AG20443 (cell line): Measurements from ENCODE around the gene CCNB2.
A peak's percentile ranks its signal among the peaks of the same experiment; 100 is the strongest.
"Not testable (repeated sequence)": the region's sequence is repeated elsewhere in the genome, so short reads cannot be mapped to it uniquely, and the experiment has no call there.

ENCODE experiments used
- DNase-seq: peaks from one replicate; pipeline ENCODE4 v3.0.0; 2012; ENCODE audit warnings: low spot score, mixed read lengths

Gene CCNB2

GRCh38 chr15:59104912-59105732, at the start of gene CCNB2:
TSS of gene CCNB2 (plus strand) at chr15:59105146. CDS start at chr15:59105269, 123 bp downstream.
- peak; percentile 98 for DNase-seq

- no peak for DNase-seq
Observed at GRCh38 chr15:59059076-59059597, 45.8 kb upstream of the CCNB2 start.

GRCh38 chr15:59060348-59060747, 44.6 kb upstream of the CCNB2 start:
- no peak for DNase-seq

- DNase-seq, result no peak
Observed at GRCh38 chr15:59063042-59063441, 41.9 kb upstream of the CCNB2 start.

GRCh38 chr15:59069430-59069829, 35.5 kb upstream of the CCNB2 start:
- no peak for DNase-seq

- no peak for DNase-seq
Observed at GRCh38 chr15:59074607-59075006, 30.3 kb upstream of the CCNB2 start.

- no peak for DNase-seq
Observed at GRCh38 chr15:59087731-59088130, 17.2 kb upstream of the CCNB2 start.

GRCh38 chr15:59094077-59094476, 10.9 kb upstream of the CCNB2 start:
- DNase-seq, result no peak

- DNase-seq, result no peak
Observed at GRCh38 chr15:59096429-59096828, 8.5 kb upstream of the CCNB2 start.

GRCh38 chr15:59099162-59099685, 5.7 kb upstream of the CCNB2 start:
- DNase-seq, result no peak

- DNase-seq, result no peak
Observed at GRCh38 chr15:59104602-59104911, 389 bp upstream of the CCNB2 start.

- DNase-seq, result no peak
Observed at GRCh38 chr15:59105854-59106253, 908 bp downstream of the CCNB2 start.

GRCh38 chr15:59111251-59111650, 6.3 kb downstream of the CCNB2 start:
- no peak for DNase-seq

- DNase-seq, result no peak
Observed at GRCh38 chr15:59115047-59115446, 10.1 kb downstream of the CCNB2 start.

GRCh38 chr15:59116141-59116540, 11.2 kb downstream of the CCNB2 start:
- DNase-seq, result peak; percentile 69

GRCh38 chr15:59116771-59117170, 11.8 kb downstream of the CCNB2 start:
- DNase-seq, result no peak

- DNase-seq, result no peak
Observed at GRCh38 chr15:59119625-59120024, 14.7 kb downstream of the CCNB2 start.

GRCh38 chr15:59120937-59121336, 16.0 kb downstream of the CCNB2 start:
- DNase-seq, result no peak

- DNase-seq, result no peak
Observed at GRCh38 chr15:59124261-59124660, 19.3 kb downstream of the CCNB2 start.

- DNase-seq, result not testable (repeated sequence)
Observed at GRCh38 chr15:59125683-59126082, 20.7 kb downstream of the CCNB2 start.

- not testable (repeated sequence) for DNase-seq
Observed at GRCh38 chr15:59127255-59127654, 22.3 kb downstream of the CCNB2 start.

- DNase-seq, result no peak
Observed at GRCh38 chr15:59131456-59131855, 26.5 kb downstream of the CCNB2 start.

GRCh38 chr15:59131969-59132562, 27.1 kb downstream of the CCNB2 start:
- DNase-seq, result no peak
